Renal pelvis (tissue), 12 donors: Measurements from ENCODE around the gene TEC. TPM values are rescaled to one million over a fixed set of nuclear protein-coding genes. Genes with fewer than 3 reads are reported as not detected.
"Not testable (repeated sequence)": the region's sequence is repeated elsewhere in the genome, so short reads cannot be mapped to it uniquely, and the experiment has no call there.

Experiments used
- DNase-seq: peaks from one replicate; pipeline ENCODE4 v3.0.0-alpha.2; 2013
- long read RNA-seq, 16 experiments: transcript quantifications; one replicate each; lab custom pipeline, GENCODE V29; 2026
- polyA plus RNA-seq, 3 donors: library from polyadenylated mRNA; unstranded; fragments of 120-200 nt; gene quantifications; one replicate each; pipeline ENCODE4 v1.2.1, GENCODE V29; 2013; ENCODE audit not compliant: insufficient read length in 3 of 3

The TEC gene
- polyA plus RNA-seq = 1 to 10 TPM; 3.3 to 4.8 (median 4.3) TPM
- long read RNA-seq, donor 1 = 0 reads
- long read RNA-seq, donor 2 = 0 reads
- long read RNA-seq, donor 3 = 0 reads
- long read RNA-seq, donor 4 = 0 reads
- long read RNA-seq, donor 5 = 0 reads
- long read RNA-seq, donor 6 = 0 reads
- long read RNA-seq, donor 7, partial matches to known transcripts = 0 of 1 reads
- long read RNA-seq, donor 7, other reads (novel, unspliced or antisense) = 0 of 1 reads
- long read RNA-seq, donor 8 = 0 reads
- long read RNA-seq, donor 9 = 0 reads
- long read RNA-seq, donor 10 = 0 reads
- long read RNA-seq, donor 11 = 0 reads
- long read RNA-seq, donor 12 = 0 reads
- long read RNA-seq, donor 13 = 0 reads
- long read RNA-seq, donor 14 = 0 reads
- long read RNA-seq, donor 15, partial matches to known transcripts = 0 of 1 reads
- long read RNA-seq, donor 15, other reads (novel, unspliced or antisense) = 0 of 1 reads
- long read RNA-seq, donor 16 = 0 reads

DNA sequence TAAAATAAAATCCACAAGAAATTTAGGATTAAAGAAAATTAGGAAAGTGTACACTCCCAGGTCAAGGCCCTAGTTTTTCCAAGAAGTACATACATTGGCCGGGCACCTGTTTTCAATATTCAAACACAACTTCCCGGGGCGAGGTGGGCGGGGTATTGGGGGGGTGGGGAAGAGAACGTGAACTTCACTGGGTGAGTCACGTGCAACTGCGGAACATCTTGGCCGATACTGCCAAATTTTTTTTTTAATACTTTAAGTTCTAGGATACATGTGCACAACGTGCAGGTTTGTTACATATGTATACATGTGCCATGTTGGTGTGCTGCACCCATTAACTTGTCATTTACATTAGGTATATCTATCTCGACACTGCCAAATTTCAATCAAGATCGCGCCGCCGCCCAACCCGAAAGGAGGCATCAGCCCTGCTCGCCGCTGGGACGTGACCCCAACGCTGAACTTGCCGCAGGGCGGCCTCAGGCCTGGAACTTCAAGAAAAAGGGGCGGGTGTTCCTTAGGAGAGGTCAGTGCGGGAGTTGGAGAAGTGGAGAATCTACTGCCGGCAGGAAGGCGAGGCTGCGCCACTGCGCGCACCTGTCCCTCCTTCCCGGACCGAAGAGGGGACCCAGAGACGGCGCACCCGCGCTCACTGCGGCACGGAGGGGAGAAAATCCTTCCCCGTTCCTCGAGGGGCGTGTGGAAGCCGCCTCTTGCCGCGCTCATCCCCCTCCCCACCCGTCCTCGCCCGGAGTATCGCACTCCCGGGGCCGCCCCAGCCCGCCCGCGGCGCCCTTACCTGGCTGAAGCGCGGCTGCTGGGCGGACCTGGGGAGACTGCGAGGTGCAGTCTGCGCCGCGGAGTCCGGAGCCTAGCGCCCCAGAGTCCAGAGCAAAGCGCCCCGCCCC, at the start of gene TEC:
TEC (minus strand) TSS at position 883 of the 905 bp plus-strand sequence. CDS start 41,224 bp downstream, outside the sequence.
- DNase-seq = peak; percentile 31

DNA sequence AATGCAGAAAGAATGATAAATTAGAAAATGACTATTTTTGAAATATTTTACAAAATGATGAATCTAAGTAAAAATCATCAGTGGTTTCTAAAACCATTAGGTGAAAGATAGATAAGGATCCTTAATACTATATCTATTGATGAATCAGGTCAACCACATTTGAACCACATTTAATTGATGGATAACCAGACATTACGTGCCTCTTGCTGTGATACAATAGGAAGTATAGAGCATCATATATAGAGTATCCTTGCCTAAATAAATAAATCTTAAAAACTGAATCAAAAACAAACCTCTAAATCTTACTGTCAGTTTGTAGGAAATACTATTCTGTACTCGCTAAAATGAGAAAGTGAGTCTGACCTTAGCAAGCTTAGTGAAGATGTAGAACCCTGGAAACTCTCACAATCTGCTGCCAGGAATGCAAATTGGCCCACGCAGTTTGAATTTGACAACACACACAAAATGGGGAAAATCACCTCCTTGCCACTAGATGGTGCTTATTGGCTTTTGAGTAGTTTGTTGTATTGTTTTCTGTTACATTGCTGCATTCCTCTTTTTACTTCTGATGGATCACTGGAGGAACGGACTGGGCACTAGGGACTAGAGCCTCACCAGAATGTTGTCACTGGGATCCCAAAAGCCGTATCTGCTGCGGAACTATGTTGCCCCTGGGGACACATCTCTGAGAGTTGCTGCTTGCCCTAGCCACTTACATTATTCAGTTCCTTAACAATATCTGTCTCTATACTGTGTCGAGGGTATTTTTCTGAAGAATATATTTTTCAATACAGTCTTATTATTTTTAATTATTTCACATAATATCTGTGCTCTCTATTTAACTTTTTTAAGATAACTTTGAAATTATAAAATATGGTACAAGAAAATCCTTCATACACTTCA, 46.3 kb upstream of the TEC start:
- DNase-seq = no peak

DNA sequence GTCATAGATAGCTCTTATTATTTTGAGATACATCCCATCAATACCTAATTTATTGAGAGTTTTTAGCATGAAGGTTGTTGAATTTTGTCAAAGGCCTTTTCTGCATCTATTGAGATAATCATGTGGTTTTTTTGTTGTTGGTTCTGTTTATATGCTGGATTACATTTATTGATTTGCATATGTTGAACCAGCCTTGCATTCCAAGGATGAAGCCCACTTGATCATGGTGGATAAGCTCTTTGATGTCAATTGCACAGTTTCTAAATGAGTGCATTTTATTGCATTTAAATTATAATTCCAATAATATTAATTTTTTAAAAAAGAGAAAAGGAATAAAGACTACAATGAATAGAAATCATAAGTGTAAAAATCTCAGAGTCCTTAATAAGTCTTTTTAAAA, 45.1 kb upstream of the TEC start:
- not testable (repeated sequence) for DNase-seq

DNA sequence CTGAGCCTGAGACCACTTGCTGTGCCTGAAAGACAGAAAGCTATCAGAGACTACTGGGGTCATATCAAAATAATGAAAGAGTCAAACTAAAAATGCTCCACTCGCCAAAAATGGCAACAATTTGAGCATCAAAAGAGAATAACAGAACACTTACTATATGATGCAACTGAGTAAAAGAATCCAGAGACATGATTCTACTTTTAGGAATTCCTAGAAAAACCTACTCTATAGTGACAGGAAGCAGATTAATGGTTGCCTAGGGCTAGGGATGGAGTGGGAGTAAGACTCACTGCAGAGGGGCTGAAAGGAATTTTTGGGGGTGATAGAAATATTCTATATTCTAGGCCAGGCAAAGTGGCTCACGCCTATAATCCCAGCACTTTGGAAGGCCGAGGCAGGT, 42.3 kb upstream of the TEC start:
- DNase-seq = no peak

DNA sequence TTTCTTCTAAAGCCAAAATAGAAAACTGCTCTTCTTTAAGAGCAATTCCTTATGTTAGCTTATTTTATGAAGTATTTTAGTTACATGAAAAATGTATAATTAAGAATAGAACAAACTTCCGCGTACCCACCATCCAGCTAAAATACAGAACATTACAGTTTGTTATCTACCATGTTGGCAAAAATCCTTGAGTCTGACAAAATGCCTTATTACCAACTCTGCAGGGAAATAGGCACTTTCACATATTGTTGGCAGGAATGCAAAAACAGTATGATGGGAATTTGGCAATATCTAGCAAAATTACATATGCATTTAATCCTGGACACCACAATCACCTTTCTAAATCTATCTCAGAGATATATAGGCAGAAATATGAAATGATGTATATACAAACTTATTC, 39.3 kb upstream of the TEC start:
- no peak for DNase-seq

DNA sequence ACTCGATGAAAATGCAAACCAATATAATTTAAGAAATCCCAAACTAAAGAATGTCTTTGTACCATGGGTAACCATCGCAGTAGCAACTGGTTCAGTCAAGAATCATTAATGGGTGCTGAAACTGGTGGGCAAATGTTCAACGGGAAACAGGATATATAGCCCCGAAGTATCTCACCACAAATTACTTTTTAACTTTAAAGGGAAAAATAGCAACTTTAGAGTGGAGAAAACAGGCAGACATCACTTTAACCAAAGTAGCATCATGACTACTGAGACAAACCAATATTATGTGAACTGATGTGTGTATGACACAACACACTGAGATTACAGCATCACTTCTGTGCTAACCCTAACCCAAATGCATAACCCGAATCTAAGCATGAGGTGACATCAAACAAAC, 37.9 kb upstream of the TEC start:
- DNase-seq = no peak

DNA sequence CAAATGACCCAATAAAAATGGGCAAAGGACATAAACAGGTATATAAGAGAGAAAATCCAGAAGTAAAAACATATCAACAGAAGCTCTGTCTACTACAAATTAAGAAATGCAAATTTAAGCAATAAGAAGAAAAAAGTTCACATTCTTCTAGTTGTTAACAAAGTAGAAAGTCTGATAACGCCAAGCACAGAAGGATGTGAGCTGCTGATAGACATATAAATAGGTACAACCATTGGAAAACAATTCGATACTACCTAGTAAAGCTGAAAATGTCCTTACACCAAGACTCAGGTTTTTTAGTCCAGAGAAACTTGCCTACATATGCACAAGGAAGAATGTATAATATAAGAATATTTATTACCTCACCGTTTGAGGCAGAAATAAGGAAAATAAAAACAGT, 35.9 kb upstream of the TEC start:
- no peak for DNase-seq

DNA sequence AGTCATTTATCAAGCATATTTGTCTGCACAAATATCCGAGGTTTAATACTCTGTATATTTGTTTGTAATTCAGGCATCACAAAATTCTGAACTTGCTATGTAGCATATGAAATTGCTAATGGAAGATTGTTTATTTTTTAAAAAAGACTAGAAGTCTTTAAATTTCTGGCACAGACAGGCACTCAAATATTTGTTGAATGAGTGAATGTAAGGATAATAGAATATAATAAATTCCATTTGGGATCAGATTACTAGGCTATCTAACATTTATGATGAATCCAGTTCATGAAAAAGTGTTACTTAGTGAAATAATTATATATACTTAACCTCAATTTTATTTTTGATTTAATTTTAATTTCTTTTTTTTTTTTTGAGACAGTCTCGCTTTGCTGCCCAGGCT, 30.4 kb upstream of the TEC start:
- no peak for DNase-seq

DNA sequence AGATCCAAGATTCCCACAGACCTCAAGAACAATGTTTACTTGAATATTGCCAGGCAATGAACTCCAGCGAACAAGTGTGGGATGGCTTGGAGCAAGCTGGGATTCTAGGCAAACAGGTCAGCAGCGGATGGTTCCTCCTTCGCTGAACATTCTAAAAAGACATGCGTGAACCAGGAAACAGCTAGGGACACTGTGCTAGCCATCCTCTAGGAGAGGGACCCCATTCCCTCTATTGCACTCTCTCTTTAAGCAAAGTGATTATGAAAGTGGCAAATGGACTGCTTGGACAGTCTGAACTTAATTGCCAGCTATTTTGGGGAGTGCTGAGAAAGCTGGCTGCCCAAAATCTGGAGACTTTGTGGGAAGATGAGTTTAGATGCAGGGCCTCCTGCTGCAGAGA, 29.9 kb upstream of the TEC start:
- no peak for DNase-seq

DNA sequence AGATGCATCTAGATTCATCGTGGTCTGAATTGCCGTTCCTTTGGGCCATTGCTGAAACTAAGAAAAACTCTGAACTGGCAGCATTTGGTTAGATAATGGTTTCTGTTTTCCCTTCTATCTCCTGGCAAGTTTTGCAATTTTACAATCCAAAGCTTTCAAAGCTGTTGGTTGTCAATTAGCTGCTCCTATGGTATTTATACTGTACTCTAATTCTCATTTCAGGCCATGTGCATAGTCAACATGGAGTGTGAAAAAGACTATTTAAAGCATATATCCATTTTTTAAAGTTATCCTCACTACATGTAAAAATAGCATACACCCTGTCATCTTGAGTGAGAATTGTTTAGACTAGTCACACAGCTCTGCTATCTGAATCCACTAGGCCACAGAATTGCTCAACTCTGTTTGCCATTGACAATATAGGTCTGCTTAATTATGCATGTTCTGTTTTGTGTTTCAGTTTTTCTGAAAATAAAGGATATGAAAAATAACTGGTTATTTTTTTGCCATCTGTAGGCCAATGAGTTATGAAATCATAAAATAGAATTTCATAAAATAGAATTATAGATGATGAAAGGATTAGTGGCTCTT, 27.7 kb upstream of the TEC start:
- no peak for DNase-seq

DNA sequence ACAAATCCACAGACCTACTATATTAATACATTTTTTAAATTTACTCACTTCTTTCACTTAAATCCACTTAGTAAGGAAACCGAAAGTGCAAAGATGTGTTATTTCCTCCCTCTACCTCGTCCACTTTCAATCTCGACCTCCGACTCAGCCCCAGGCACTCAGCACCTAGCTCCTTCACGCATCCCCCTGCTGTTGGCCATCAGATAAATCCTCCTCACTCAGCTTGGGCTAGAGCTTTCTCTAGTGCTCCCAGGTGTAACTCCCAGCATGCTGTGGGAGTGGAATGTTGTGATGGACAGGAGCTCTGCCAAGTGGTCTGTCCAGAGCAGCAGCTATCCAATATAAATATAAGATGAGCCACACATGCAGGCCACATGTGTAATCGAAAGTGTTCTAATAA, 26.7 kb upstream of the TEC start:
- DNase-seq = no peak

DNA sequence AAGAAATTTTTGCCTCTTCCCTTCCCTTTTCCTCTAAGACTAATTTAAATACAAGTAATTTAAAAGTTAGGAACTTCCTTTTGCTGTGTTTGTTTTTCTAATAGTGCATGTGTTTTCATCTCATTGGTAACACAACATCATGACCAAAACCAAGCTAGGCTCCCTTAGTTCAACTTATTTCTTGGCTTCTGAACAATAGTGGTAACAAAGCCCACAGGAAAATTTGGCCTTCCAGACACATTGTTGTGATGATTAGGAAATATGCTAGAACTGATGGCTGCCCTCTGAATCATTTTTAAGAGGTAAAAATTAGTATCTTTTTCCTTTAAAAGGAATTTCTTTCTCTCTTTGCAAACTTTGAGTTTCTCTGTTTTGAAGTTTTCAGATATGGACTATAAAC, 25.5 kb upstream of the TEC start:
- no peak for DNase-seq

DNA sequence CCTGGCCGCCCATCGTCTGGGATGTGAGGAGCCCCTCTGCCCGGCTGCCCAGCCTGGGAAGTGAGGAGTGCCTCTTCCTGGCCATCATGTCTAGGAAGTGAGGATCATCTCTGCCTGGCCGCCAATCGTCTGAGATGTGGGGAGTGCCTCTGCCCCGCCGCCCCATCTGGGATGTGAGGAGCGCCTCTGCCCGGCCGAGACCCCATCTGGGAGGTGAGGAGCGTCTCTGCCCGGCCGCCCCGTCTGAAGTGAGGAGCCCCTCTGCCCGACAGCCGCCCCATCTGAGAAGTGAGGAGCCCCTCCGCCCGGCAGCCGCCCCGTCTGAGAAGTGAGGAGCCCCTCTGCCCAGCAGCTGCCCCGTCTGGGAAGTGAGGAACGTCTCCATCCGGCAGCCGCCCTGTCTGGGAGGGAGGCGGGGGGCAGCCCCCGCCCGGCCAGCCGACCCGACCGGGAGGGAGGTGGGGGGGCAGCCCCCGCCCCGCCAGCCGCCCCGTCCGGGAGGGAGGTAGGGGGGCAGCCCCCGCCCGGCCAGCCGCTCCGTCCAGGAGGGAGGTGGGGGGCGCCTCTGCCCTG, 22.7 kb upstream of the TEC start:
- not testable (repeated sequence) for DNase-seq

DNA sequence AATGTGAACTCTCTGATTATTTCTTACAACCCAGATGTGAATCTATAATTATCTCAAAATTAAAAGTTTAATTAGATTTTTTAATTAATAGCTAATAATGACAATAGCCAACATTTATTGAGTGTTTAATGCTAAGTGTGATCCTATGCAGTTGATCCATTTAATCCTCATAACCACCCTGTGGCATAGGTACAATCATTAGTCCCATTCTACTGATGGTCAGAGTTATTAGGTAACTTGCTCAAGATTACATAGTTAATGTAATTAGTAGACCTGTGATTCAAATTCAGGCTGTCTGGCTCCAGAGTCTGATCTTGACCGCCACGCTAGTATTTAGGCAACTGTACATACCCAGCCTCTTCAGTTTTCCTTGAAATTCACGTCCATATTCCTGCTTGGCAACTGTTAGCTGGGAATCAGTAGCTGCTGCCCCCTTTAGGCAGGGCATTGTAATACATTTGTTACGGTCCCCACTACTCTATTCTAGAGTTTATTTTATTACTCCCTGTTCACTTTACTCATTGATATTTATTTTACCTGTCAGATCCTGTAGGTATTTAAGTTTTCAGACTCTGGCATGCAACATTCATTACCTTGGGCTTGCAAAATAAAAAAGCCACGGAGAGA, 20.6 kb upstream of the TEC start:
- DNase-seq = no peak

DNA sequence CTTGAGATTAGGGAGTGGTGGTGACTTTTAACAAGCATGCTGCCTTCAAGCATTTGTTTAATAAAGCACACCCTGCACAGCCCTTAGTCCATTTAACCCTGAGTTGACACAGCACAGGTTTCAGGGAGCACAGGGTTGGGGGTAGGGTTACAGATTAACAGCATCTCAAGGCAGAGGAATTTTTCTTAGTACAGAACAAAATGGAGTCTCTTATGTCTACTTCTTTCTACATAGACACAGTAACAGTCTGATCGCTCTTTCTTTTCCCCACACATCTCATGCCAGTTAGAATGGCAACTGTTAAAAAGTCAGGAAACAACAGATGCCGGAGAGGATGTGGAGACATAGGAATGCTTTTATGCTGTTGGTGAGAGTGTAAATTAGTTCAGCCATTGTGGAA, 16.4 kb upstream of the TEC start:
- DNase-seq = not testable (repeated sequence)

DNA sequence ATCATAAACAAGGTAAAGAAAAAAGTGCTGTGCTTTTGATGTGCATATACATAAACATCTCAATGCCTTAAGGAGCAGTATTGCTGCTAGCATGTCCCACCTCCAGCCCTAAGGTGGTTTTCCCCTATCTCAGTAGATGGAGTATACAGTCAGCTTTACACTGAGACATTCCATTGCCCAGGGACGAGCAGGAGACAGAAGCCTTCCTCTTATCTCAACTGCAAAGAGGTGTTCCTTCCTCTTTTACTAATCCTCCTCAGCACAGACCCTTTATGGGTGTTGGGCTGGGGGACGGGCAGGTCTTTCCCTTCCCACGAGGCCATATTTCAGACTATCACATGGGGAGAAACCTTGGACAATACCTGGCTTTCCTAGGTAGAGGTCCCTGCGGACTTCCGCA, 16.0 kb upstream of the TEC start:
- not testable (repeated sequence) for DNase-seq

DNA sequence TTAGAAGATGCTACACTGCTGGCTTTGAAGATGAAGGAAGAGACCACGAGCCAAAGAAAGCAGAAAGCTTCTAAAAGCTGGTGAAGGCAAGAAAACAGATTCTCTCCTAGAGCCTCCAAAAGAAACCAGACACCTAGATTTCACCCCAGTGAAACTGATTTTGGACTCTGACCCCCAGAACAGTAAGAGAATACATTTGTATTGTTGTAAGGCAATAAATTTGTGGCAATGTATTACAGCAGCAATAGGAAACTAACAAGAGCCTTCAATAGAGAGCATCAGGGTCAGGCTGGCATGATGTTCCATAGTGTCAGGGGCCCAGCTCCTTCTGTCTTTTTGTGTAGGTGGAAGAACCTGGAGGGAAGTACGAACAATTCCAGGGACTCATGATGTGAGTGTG, 6.0 kb upstream of the TEC start:
- no peak for DNase-seq

DNA sequence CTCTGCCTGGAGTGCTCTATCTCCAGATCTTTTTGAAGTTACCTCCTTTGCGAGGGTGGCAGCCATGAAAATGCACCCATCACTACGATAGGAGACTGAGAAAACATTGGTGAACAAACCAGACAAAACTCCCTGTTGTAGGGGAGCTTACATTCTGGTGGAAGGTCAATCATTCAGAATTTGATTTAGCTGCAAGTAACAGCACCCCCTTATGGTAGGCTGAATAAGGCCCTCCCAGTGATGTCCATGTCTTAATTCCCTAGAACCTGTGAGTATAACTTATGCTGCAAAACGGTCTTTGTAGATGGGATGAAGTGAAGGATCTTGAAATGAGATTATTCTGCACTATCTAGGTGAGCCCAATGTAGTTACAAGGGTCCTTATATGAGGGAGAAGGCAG, 5.6 kb upstream of the TEC start:
- DNase-seq = no peak

DNA sequence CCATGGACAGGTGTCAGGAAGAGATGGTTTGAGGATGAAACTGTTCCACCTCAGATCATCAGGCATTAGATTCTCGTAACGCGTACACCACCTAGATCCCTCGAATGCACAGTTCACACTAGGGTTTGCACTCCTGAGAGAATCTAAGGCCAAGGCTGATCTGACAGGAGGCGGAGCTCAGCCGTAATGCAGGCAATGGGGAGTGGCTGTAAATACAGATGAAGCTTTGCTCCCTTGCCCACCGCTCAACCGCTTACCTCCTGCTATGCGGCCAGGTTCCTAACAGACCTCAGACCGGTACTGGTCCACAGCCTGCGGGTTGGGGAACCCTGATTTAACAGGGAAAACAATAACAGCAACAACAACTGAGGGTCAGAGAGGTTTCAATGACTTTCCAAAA, 2.0 kb upstream of the TEC start:
- DNase-seq = no peak

DNA sequence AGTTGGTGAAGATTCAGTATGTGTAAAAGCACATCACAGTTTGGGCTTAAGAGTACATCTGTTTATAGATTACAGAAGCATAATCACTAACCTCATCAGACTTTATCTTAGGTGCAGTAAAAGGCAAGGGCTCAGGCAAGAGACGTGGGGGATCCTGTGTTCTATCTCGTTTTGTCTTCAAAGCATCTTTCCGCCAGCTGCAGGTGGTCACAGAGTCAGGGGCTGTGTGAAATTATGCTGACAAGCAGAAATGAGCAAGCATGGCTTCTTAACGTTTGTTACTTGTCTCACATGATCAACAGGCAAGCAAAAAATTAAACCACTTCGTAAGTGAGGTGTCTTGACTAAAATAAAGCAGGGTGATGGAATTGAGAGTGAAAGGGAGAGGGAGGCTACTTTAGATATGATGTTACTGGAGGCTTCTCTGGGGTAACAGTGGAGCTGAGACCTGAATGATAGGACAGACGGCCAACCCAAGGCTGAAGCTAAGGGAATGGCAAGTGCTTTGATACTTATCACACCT, 1.4 kb upstream of the TEC start:
- no peak for DNase-seq
